T-cell (primary cell): ENCODE results near the gene TMEM235. TPM values are rescaled to one million over a fixed set of nuclear protein-coding genes. Genes with fewer than 3 reads are reported as not detected.

Experiments
- ATAC-seq, 4 experiments: fragments of 200-7000 bp in 3 of 4; fragments of 150-1000 bp in 1 of 4; cut with Tn5 transposase; replicated peaks in 1 of 4; 1 replicate in 3 of 4; 2 replicates in 1 of 4; pipeline ENCODE4 v1.10.0; 2021; ENCODE audit warnings: moderate library complexity in 3 of 4, mild to moderate bottlenecking in 2 of 4, moderate number of reproducible peaks in 1 of 4
- CTCF ChIA-PET, 2 donors: fragments of 300-600 bp; sonication (Branson Sonifier 250); formaldehyde crosslinking; loops; one replicate each; lab custom pipeline; 2022; ENCODE audit warnings: antibody characterized with exemption in 2 of 2; lab: Charles Lee
- POLR2A ChIA-PET, 2 donors: fragments of 300-600 bp; sonication (Branson Sonifier 250); formaldehyde crosslinking; loops; one replicate each; lab custom pipeline; 2022; ENCODE audit warnings: antibody characterized with exemption in 2 of 2; lab: Charles Lee
- DNase-seq, 35 experiments: peaks; one replicate each; pipeline versions ENCODE4 v3.0.0 to v3.0.0-alpha.2; 2013 to 2023
- H3K27ac ChIP-seq: one replicate; pipeline ENCODE4 v1.5.1; 2013; ENCODE audit warnings: low read length
- H3K27me3 ChIP-seq, 2 experiments: replicated peaks in 1 of 2; 1 replicate in 1 of 2; 2 replicates in 1 of 2; pipeline versions ENCODE4 v1.6.1 to v1.7.0; 2013; ENCODE audit warnings: low read length in 1 of 2, mixed read lengths in 1 of 2; ENCODE audit not compliant: control insufficient read depth in 2 of 2, insufficient read depth in 2 of 2; ENCODE audit errors: extremely low read depth in 1 of 2
- H3K36me3 ChIP-seq, 2 donors: 1 replicate in 1 of 2; 2 replicates in 1 of 2; pipeline versions ENCODE4 v1.6.1 to v1.7.0; 2013; ENCODE audit warnings: low read length in 1 of 2; ENCODE audit not compliant: control insufficient read depth in 2 of 2, insufficient read depth in 1 of 2; ENCODE audit errors: extremely low read depth in 1 of 2
- H3K4me1 ChIP-seq, 2 experiments: 1 replicate in 1 of 2; 2 replicates in 1 of 2; pipeline versions ENCODE4 v1.6.1 to v1.7.0; 2013; ENCODE audit warnings: low read length in 2 of 2, mixed read lengths in 1 of 2; ENCODE audit not compliant: insufficient read depth in 2 of 2, control insufficient read depth in 1 of 2; ENCODE audit errors: extremely low read depth in 1 of 2
- H3K4me3 ChIP-seq, 2 donors: 1 replicate in 1 of 2; 2 replicates in 1 of 2; pipeline versions ENCODE4 v1.5.1 to v1.7.0; 2013; ENCODE audit warnings: mild to moderate bottlenecking in 2 of 2, low read length in 1 of 2, moderate library complexity in 1 of 2; ENCODE audit not compliant: control insufficient read depth in 1 of 2; ENCODE audit errors: extremely low read depth in 1 of 2
- H3K9me3 ChIP-seq: 2 replicates; pipeline ENCODE4 v1.7.0; 2013
- H3K27ac Mint-ChIP-seq, 2 donors: one replicate each; pipeline ENCODE4 v1.8.0; 2020 to 2021; ENCODE audit warnings: mild to moderate bottlenecking in 2 of 2, mixed read lengths in 2 of 2
- H3K27me3 Mint-ChIP-seq, 2 donors: one replicate each; pipeline ENCODE4 v1.8.0; 2021 to 2022; ENCODE audit warnings: mixed read lengths in 2 of 2
- H3K36me3 Mint-ChIP-seq: one replicate; pipeline ENCODE4 v1.8.0; 2021; ENCODE audit warnings: mixed read lengths
- H3K4me1 Mint-ChIP-seq, 3 donors: one replicate each; pipeline ENCODE4 v1.8.0; 2020 to 2022; ENCODE audit warnings: mixed read lengths in 3 of 3, mild to moderate bottlenecking in 1 of 3
- H3K4me3 Mint-ChIP-seq, 3 donors: one replicate each; pipeline ENCODE4 v1.8.0; 2020 to 2022; ENCODE audit warnings: mild to moderate bottlenecking in 3 of 3, mixed read lengths in 3 of 3, moderate library complexity in 3 of 3
- H3K9me3 Mint-ChIP-seq, 3 donors: one replicate each; pipeline ENCODE4 v1.8.0; 2020 to 2022; ENCODE audit warnings: mixed read lengths in 3 of 3
- WGBS: methylation state at CpG from one replicate; pipeline ENCODE4 v1.1.5; 2013; ENCODE audit warnings: missing lambda C conversion rate; ENCODE audit not compliant: insufficient coverage; 5-methylcytosine and 5-hydroxymethylcytosine counted together
- total RNA-seq, 35 experiments: library from RNA in 6 of 35; stranded (reverse) in 6 of 35; fragments of 120-200 nt in 1 of 35; gene quantifications; one replicate each; pipeline versions ENCODE4 v1.2.1 to v1.2.4 and lab custom pipeline; 2013 to 2026

TMEM235 gene
- total RNA-seq, 5 donors from 2014 or later (not counting 1 experiment from before 2014, with no cell fraction given), result not detected

DNA sequence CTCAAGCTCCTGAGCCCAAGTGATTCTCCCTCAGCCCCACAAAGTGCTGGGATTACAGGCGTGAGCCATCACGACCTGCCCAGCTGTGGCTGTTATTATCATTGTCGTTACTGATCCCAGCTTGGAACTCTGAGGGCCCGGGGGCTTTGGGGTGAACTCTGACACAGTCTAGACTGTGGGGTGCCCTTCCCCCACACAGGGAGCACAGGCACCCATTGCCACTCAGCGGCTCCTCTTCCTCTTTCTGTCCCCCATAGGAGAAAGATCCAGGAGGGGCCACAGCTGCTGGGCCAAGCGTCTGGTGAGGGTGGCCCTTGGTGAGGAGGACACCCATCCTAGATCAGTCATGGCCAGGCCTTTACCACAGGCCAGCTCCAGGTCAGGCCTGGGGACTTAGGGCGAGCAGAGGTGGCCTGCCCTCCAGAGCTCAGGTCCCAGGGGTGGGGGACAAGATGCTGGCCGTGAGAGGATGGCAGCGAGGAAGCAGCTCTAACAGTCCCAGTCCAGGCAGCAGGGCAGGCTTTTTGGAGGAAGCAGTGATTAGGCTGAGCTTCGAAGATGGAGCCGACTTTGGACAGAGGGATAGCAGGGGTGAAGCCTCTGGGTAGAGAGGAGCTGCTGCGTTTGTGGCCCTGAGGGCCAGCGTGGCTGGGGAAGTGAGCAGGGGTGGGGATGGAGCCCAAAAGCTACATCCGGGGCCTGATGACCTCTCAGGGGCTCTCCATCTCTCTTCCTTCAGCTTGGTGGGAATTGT lies 24.7 kb downstream of the TMEM235 start:
- Mint-ChIP-seq H3K4me1 (peaks cover 69 to 83% (median 78%) of the 10 kb centered on the region in 3 donors), H3K36me3 (no peaks in the 10 kb centered on the region), H3K4me3 (peak overlapping the region in 2 of 3 donors; percentile 47 to 82), H3K9me3 (no peaks in the 10 kb centered on the region), H3K27me3 (no peaks in the 10 kb centered on the region), H3K27ac (peak overlapping the region; percentile 65 to 80)
- 89% methylated on average over 11 of the region's 14 CpGs for WGBS
- CTCF ChIA-PET, result interaction anchor here in 1 of 2 donors (0.5 to 1.7 kb wide), 2 partner anchors 124 to 156 kb away, joined by 3 to 7 read pairs; no protein-coding TSS in a partner anchor
- Histone ChIP-seq H3K36me3 (no peaks in the 10 kb centered on the region), H3K27me3 (peaks cover 0 to 5% of the 10 kb centered on the region in 2 experiments), H3K4me3 (no peak overlapping the region), H3K4me1 (peaks cover 46 to 95% of the 10 kb centered on the region in 2 experiments), H3K9me3 (no peaks in the 10 kb centered on the region), H3K27ac (no peak overlapping the region)
- DNase-seq, result no peak
- no peak for ATAC-seq
- POLR2A ChIA-PET, result no interaction called here

DNA sequence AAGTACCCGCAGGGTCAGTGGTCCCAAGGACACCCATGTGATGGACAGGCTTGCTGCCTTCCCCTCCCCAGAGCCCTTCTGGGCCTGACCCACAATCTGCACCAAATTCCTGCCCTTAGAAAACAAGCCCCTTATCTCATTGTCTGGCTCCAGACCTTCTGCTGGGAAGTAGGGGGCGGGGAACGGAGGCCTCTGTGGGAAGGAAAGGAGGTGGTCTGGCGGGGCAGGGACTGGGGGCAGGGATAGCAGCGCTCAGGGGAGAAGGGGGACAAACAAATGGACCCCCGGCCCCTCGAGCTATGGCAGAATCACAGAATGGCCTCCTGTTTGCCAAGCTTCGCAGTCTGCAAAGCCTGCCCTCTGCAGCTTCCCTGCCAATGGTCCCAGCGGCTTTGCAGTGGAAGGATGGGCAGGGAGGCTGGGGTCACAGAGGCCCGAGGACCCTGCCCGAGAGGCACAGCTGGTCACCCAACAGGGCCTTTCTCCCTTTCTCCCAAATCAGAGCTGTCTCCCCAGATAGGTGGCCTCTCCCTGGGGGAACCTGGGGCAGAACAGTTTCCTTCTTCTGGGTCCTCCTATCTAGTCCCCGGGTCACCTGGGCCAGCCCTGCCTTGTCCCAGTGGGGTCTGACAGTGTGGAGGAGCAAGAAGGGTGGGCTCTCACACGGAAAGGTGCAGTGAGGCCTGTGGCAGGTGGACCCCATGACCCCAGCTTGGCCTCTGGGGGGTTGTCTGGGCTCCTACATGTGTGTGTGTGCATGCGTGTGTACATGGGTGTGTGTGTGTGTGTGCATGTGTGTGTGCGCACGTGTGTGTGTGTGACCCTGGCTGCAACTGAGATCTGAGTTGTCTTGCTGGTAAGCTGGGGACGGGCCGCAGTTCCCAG lies 25.5 kb downstream of the TMEM235 start:
- peaks cover 38 to 94% of the 10 kb centered on the region in 2 experiments for H3K4me1 ChIP-seq
- Mint-ChIP-seq H3K27me3 (no peaks in the 10 kb centered on the region), H3K36me3 (no peaks in the 10 kb centered on the region), H3K27ac (peak overlapping the region; percentile 92 to 94), H3K4me3 (peak overlapping the region in 1 of 3 donors; percentile 79), H3K9me3 (no peaks in the 10 kb centered on the region), H3K4me1 (peaks cover 66 to 76% (median 75%) of the 10 kb centered on the region in 3 donors)
- ChIA-PET CTCF (interaction anchor here in 1 of 2 donors (1.7 kb wide), 1 partner anchor 123 kb away, joined by 3 read pairs; no protein-coding TSS in a partner anchor), POLR2A (no interaction called here)
- WGBS, result 70% methylated on average over 14 of the region's 18 CpGs
- H3K27me3 ChIP-seq, result peaks cover 0 to 5% of the 10 kb centered on the region in 2 experiments
- peak overlapping the region; percentile 89 for H3K27ac ChIP-seq
- no peaks in the 10 kb centered on the region for H3K9me3 ChIP-seq
- H3K4me3 ChIP-seq, result no peak overlapping the region
- no peak for DNase-seq
- no peaks in the 10 kb centered on the region for H3K36me3 ChIP-seq
- no peak for ATAC-seq

DNA sequence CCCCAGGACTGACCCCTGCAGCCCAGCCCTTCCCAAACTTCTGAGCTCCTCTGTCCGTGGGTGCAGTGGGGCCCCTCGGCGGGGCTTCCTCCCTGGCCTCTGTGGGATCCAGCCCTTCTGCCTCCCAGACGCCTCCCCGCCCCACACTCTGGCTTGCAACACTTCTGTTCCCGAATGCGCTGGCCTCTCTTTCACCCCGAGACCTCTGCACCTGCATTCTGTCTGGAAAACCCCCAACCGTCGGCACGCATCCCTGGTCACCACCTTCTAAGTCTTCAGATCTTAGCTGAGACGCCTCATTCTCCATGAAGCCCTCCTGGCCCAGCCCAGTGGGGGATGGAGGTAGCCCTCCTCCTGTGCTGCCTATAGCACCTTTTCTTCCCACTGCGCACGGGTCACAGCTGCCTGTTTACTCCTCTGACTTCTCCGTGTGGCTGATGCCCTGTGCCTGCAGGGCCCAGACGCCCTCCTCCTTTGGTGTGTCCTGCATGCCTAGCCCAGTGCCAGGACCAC lies 26.4 kb downstream of the TMEM235 start:
- Mint-ChIP-seq H3K27me3 (no peaks in the 10 kb centered on the region), H3K4me3 (peak overlapping the region; percentile 21 to 79 (median 39)), H3K27ac (peak overlapping the region; percentile 92 to 94), H3K36me3 (no peaks in the 10 kb centered on the region), H3K9me3 (no peaks in the 10 kb centered on the region), H3K4me1 (peaks cover 64 to 75% (median 71%) of the 10 kb centered on the region in 3 donors)
- Histone ChIP-seq H3K9me3 (no peaks in the 10 kb centered on the region), H3K4me1 (peaks cover 36 to 94% of the 10 kb centered on the region in 2 experiments), H3K4me3 (peak overlapping the region; percentile 26 to 59), H3K27me3 (peaks cover 0 to 5% of the 10 kb centered on the region in 2 experiments), H3K36me3 (no peaks in the 10 kb centered on the region), H3K27ac (peak overlapping the region; percentile 89)
- CTCF ChIA-PET, result no interaction called here
- DNase-seq (peak in 23 of 35 experiments; percentile 13 to 67 (median 45)), ATAC-seq (peak; percentile 4 to 43 (median 10))
- POLR2A ChIA-PET, result no interaction called here
- WGBS, result 37% methylated on average over 12 of the region's 16 CpGs

DNA sequence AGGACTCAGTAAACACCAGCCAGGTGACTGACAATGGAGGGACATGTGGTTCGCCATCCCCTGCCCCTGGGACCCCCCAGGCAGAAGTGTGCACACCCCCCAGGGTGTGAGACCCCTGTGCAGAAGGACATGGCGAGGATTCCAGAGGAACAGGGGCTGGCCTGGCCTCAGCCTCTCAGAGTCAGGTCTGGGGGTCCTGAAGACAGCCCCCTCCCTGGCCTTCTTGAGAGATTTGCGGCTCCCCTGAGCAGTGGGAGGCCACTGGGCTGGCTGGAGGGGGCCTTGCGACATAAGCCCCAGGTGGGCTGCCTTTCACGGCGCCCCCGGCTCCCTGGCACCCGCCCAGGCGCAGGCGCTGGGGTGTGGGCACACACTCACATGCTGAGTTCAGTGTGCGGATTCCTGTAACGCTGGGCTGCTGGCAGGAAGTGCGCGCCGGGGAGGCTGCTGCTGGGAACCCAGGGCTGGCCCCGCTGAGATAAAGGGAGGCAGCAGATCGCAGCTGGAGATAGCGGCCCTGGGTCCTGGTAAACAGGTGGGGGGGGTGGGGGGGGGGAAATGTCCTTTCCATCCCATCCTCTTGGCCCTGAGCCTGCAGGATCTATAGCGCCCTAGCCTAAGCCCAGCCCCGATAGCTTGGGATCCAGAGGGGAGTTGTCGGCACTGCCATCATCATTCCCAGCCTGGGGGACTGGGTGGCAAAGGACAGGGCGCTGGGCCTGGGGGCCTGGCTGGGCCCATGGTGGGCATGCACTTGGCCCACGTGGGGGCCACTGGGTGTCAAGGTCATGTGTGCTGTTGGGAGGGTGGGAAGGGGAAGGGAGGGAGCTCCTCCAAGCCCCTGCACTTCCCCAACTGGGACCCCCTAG lies 27.1 kb downstream of the TMEM235 start:
- POLR2A ChIA-PET, result interaction anchor here in 1 of 2 donors (0.5 kb wide), 1 partner anchor 751 kb away, joined by 3 read pairs; the partner anchor contains the start of gene CANT1
- WGBS, result 13% methylated on average over 15 of the region's 23 CpGs
- CTCF ChIA-PET, result interaction anchor here (0.6 to 0.9 kb wide), 3 partner anchors 126 to 246 kb away, joined by 3 to 7 read pairs (median 3); no protein-coding TSS in a partner anchor
- H3K9me3 ChIP-seq, result no peaks in the 10 kb centered on the region
- peak overlapping the region; percentile 89 for H3K27ac ChIP-seq
- H3K36me3 ChIP-seq, result no peaks in the 10 kb centered on the region
- peak; percentile 53 to 91 (median 82) for DNase-seq
- H3K27me3 Mint-ChIP-seq, result no peaks in the 10 kb centered on the region
- H3K4me3 ChIP-seq, result peak overlapping the region; percentile 54 to 59
- H3K27ac Mint-ChIP-seq, result peak overlapping the region; percentile 92 to 94
- H3K9me3 Mint-ChIP-seq, result no peaks in the 10 kb centered on the region
- peaks cover 32 to 94% of the 10 kb centered on the region in 2 experiments for H3K4me1 ChIP-seq
- H3K27me3 ChIP-seq, result peaks cover 0 to 5% of the 10 kb centered on the region in 2 experiments
- ATAC-seq, result peak; percentile 64 to 74 (median 71)
- no peaks in the 10 kb centered on the region for H3K36me3 Mint-ChIP-seq
- peak overlapping the region; percentile 55 to 79 (median 73) for H3K4me3 Mint-ChIP-seq
- H3K4me1 Mint-ChIP-seq, result peaks cover 64 to 75% (median 71%) of the 10 kb centered on the region in 3 donors

DNA sequence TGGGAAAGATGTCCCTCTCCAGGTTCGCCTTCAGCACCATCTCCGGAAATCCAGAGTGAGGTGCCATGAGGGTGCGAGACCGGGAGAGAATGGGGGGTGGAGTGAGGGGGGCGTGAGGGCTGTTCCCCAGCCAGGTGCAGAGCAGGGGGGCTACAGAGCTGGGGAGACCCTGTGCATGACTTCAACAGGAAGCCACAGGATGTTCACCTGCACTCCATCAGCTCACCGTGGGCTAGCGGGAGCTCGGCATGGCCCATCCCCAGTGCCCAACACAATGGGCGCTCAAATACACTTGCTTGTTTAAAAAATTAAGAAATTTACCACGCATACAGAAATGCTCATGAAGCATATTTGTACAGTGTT lies 27.7 kb downstream of the TMEM235 start:
- Histone ChIP-seq H3K4me3 (peak overlapping the region; percentile 54 to 59), H3K4me1 (peaks cover 32 to 92% of the 10 kb centered on the region in 2 experiments), H3K9me3 (no peaks in the 10 kb centered on the region), H3K27me3 (peaks cover 0 to 5% of the 10 kb centered on the region in 2 experiments), H3K27ac (peak overlapping the region; percentile 89), H3K36me3 (no peaks in the 10 kb centered on the region)
- H3K4me3 Mint-ChIP-seq, result peak overlapping the region in 2 of 3 donors; percentile 52 to 79
- ChIA-PET CTCF (interaction anchor here (0.6 to 0.9 kb wide), 2 partner anchors 127 to 155 kb away, joined by 3 to 7 read pairs; no protein-coding TSS in a partner anchor), POLR2A (no interaction called here)
- H3K4me1 Mint-ChIP-seq, result peaks cover 65 to 75% (median 71%) of the 10 kb centered on the region in 3 donors
- WGBS, result 55% methylated on average over 4 of the region's 10 CpGs
- DNase-seq, result peak in 1 of 35 experiments; percentile 9
- H3K9me3 Mint-ChIP-seq, result no peaks in the 10 kb centered on the region
- no peaks in the 10 kb centered on the region for H3K36me3 Mint-ChIP-seq
- ATAC-seq, result no peak
- H3K27ac Mint-ChIP-seq, result peak overlapping the region; percentile 71 to 92
- H3K27me3 Mint-ChIP-seq, result no peaks in the 10 kb centered on the region
